NCI-H510A (cell line): ENCODE results near the gene BCKDHB.
"Not testable (repeated sequence)": the region's sequence is repeated elsewhere in the genome, so short reads cannot be mapped to it uniquely, and the experiment has no call there.

Source experiments
- DNase-seq: peaks from one replicate; lab custom pipeline; 2025; lab: John Stamatoyannopoulos, UW

The BCKDHB gene

DNA sequence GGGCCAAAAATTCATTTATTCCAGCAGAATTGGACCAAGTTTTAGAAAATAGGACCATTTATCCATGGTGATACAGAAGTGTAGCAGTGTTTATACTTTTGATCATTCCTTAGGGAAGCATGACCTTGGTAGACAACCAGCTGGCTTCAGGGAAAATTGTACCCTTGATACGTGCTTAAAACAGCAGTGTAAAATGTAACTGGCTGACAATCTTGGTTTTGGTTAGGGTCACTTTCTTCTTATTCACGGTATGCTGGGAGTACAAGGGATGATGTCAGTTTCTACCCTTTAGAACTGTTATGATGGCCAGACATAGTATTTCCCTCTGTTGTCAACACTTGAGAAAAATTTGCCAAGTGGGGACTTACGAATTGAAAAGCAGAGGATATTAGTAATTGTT, 157.1 kb downstream of the BCKDHB start:
- no peak for DNase-seq

DNA sequence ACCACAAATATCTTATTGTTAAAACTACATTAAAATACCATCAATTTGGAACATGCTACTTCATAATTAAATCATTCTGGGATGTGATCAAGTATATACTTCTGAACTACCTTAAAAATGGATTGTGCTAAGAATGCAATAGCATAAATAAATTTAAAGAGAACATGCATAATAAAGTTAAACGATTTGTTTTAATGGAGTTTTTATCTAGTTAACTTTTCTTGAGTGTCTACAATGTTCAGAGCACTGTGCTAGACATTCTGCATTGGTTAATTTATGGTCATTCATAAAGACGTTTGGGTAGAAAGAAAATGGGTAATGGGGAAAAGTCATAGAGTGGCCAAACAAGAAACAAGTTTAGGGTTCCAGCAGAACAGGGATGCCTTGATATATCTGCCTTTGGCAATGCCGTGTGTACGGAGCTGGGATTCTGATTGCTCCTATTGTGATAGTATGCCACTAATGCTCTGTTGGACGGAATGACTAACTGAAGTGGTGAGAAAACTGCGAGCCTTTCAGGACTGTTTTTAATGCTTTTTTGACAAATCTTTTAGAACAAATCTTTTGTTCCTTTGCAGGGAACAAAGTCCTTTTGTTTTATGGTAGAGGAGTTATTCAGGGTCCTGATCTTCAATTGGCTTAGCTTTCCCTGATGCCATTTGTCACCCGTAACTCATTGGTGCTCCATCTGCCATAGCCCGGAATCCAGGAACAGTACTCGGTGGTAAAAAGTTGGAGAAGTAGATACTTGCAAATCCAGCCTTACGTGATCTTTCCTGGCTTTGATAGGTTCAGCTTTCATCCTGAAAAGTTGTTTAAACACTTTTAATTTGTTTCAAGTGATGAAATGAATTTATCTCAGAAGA, 162.6 kb downstream of the BCKDHB start:
- no peak for DNase-seq

DNA sequence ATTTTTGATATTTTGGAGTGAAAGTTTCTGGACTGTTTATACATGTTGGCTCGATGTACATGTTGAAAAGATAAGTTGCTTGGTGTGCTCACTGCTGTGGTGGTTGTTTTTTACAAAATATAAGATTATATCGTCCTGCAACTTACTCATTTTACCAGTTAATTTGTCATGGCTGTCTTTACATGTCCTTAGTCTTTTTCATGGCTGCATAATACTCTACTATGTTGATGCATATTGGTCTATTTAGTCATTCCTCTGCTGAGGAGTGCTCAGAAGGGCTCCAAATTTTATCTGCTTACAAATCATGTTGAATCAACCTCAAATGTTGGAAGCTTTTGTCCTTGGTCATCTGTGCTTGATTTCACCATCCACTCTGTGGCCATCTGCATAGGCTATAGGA, 164.6 kb downstream of the BCKDHB start:
- DNase-seq: no peak

DNA sequence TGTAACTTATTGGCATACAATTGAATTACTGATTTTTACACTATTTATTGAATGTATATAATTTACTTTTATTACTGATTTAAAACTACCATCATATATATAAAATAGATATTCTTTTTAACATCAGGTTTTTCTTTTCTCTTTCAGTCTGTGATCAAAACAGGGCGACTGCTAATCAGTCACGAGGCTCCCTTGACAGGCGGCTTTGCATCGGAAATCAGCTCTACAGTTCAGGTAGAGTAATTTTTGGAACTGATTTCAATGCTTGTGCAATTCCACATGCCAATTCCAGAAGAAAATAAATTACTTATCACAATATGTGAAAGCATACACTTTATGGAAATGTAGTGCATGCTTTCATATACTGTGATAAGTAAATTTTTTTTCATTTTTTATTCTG, 166.5 kb downstream of the BCKDHB start:
- DNase-seq: no peak

DNA sequence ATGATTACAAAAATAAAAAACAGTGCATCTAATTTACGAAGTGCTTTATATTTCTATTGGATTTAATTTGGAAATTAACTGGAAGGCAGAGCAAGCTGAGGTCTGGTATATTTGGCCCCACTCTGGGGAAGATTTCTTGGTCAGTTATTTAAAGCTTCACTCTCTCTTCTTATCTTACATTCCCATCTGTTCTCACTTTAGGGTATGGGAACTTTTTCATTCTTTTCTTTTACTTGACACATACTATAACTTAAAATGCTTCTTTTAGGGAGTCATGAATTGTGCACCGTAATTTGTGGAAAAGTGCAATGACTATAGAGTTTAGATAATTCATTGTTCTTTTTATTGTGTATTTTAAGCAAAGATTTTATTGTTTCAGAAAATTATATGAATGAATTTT, 170.4 kb downstream of the BCKDHB start:
- DNase-seq: no peak

DNA sequence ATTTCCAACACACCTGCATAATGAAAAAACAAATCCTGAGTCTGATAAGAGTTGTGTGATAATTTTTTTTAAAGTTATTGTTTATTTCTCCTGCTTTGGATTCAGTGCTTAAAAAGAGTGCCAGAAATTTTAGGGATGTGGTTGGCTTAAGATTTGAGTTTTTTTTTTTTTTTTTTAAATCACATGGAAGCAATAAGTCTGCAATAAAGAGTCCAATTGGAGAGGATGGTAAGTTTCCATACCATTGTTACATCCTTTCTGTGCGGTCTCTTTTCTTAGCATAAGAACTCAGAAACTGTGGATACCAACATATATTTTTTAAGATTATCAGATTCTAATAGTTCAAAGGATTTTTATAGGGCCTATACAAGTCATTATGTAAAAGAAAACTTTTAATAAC, 171.0 kb downstream of the BCKDHB start:
- DNase-seq: no peak

DNA sequence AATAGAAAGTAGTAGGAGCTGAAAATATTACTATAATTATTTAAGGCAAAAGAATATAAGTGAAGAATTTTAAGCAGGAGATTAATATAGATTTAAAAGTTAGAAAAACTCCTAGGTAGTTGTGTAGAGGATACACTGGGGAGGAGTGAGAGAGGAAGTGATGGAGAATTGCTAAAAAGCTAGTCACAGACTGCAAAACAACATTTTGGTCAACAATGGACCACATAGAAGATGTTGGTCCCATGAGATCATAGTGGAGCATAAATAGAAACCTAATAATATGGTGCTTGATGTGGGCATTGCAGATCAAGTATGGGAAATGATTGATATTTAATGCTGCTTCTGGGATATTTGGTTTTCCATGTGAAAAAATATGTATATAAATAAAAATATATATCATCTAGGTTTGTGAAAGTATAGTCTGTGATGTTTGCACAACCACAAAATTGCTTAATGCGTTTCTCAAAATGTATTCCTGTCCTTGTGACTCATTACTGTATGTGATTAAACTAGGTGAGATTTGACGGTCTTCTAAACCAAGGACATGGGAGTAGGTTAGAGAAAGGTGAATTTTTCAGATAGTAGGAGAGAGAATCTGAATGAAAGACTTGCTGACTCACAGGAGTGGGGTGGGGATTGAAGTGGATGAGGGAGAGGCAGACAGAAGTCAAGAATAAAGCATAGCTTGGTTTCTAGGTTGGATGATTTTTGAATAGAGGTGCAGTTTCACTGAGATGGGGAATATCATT, 174.0 kb downstream of the BCKDHB start:
- no peak for DNase-seq

DNA sequence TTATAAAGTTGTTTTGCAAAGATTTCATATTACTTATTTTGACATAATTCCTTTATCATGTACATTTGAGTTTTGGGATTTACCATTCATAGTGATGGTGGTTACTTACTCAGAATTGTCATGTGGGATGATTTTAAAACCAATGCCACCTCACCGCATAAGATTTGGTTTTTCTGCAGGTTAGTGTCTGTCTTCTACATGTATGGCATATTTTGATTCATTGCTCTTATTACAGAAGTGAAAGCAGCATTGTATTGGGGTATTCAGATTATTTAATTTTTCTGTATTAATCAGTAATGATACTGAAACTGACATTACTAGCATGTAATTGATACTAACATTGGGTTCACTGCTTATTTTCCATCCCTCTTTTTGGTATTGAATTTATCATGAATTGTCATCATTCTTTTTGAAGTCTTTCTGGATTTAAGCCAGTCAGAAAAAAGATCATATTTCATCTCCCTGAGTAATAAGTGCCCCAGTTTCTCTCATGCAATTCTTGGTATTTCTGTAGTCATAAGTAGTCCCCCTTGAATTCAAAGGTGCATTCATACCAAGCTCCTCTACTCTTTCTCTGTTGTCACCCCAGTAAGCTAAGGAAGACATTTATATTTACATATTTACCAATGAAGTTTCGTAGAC, 176.6 kb downstream of the BCKDHB start:
- DNase-seq: no peak

DNA sequence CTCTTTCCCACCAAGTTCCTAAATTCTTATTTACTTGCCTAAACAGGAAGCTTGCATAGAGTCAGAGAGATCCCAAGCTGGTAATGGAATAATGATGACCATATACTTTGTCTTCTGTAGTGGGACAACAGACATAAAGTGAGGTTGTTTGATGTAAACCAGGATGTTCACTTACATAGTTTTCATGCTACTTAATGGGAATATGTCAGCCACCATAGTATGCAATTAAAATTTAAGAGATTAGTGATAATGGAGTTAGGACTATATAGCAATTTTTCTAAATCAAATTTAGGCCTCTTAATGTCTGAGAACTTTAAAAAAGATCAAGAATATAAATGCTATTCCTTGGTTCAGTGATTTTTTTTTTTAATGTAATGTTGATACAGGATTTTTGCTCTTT, 180.6 kb downstream of the BCKDHB start:
- no peak for DNase-seq

DNA sequence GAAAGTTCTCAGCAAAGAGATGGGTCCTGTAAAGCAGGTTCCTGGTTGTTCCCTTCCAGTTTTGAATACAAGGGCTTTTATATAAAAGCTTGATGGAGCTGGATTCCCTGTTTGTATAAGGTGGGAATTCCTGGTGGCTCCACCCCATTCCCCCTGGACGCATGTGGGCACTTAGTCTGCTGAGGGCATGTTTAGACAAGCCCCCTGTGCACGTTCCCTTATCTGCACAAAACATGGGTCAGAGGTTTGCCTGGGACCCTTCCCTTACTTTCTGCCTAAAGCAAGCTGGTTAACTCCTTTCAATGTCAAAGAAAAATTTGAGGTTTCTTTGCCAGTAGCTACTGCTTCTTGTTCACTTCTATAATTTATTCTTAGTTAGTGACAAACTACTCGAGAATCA, 181.1 kb downstream of the BCKDHB start:
- DNase-seq: no peak

DNA sequence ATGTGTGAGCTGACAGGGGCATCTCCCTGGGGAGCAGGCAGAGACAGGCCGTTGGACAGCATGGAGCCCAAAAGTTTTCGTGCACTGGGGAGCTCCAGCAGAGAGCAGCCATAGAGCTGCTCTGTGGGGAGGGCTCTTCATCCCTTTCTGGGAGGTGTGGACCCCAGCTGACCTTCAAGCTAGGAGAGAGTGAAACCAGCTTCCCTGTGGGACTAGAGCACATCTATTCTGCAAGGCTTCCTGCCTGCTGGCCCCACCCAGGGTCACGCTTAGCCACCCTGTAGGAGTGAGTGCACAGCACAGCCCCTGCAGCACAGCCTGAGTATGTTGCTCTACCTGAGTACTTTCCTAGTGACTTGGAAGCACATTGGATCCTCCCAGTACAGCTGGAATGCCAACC, 183.3 kb downstream of the BCKDHB start:
- DNase-seq: no peak

DNA sequence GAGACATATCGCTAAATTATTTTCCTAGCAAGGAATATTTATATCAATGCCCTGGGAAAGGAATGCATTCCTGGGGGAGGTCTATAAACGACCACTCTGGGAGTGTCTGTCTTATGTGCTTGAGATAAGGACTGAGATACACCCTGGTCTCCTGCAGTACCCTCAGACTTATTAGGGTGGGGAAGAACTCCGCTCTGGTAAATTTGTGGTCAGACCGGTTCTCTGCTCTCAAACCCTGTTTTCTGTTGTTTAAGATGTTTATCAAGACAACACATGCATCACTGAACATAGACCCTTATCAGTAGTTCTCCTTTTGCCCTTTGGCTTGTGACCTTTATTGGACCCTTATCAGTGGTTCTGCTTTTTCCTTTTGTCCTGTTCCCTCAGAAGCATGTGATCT, 188.1 kb downstream of the BCKDHB start:
- DNase-seq: not testable (repeated sequence)

DNA sequence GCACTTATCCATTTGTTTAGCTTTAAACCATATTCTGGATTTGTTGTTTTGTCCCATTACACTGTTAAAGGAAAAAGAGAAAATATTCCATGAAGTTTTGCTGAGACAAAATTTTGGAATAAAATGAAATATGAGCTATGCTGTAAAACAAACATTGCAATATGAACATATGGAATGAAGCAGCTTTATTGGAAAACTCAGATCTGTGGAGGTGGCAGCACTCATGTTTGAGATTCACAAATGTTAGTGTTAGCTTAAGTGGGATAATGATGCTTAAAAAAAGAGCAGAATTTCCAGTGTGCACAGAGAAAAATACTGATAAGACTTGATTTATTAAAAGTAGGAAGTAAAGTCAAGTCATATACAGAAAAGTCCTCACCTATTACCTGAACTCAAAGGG, 196.2 kb downstream of the BCKDHB start:
- no peak for DNase-seq

DNA sequence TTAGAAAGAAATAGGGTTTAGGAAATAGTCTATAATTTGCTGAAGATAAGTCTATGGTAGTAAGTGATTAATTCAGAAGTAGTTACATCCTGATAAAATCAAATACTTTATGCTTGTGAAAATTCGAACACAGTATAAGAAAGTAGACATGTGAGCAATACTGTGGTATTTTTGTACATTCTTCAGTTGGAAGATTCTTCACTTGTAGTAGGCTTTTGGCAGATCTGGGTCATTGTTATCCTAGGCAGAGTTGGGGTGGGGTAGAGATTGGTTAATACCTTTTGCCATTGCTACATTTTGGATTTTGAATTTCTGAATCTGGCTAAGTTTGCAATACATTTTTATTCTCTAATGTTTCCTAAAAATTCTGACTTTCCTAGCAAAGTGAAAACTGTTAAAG, 197.5 kb downstream of the BCKDHB start:
- DNase-seq: no peak

DNA sequence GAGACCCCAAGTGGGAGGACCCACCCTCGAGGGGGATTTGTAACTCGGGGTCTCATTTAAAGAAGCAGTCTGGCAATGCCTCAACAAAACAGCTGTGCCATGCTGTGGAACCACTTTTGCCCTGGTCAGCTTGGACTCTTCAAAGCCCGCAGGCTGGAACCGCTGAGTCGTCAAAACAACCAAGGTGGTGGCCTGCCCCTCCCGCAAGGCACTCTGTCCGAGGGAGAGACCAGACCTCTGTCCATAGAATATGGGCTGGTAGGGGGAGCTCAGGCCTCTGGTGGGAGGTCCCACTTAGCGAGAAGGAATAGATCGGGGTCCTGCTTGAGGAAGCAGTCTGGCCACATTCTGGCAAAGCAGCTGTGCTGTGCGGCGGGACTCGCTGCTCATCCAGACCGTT, 208.1 kb downstream of the BCKDHB start:
- no peak for DNase-seq

DNA sequence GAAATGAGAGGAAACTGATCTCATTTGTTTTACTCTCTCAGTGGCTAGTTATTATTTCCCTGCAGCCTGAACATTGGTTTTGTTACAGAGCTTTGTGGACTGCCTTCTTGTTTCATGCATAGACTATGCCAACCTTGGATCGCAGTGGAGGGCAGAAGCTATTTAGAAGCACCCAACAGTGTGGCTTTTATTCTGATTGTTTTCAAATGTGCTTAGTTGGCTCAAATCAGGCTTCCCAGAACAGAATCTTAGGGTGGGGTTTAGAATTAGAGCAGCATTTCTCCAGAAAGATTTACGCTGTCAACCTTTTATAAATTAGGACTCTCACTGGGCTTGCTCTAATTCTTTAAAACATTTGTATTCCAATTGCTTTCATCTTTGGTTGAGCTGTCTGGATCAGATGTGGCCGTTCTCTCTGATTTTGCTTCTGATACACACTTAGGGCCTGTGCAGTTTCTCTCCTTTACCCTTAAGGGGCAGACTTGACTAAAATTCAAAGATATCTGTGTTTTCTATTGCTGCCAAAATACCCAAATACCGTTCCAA, 210.3 kb downstream of the BCKDHB start:
- no peak for DNase-seq

DNA sequence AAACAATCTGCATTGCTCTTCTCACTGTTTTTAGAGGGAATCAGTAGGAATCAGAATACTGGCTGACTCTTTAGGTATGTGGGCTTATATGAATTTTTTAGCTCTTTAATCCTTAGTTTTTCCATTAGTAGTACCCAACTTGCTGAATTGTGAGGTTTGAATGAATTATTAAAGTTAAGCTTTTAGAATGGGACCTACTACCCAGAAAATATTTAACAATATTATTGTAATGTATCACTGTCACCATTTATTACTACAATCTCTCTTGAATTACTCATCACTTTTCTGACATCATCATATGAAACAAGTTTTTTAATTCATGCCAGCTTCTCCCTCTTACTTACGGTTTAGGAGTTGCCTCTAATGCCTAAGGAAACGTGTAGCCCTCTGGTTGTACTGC, 212.7 kb downstream of the BCKDHB start:
- no peak for DNase-seq

DNA sequence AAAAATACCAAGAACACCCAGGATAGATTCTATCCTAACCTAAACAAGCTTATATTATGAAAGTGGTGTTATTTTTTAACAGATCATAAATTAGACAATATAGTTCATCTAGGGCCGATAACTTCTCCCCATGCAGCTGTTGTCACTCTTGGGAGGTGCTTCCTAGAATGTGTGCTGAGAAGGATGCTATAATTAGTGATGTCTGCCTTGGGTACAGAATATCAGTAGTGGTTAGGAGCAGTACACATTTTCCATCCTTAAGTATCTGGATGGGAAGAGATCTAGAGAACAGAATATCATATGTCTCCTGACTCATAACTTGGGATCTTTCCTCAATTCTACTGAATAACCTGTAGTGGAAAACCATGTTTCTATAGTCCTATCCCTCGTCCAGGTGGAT, 214.5 kb downstream of the BCKDHB start:
- no peak for DNase-seq

DNA sequence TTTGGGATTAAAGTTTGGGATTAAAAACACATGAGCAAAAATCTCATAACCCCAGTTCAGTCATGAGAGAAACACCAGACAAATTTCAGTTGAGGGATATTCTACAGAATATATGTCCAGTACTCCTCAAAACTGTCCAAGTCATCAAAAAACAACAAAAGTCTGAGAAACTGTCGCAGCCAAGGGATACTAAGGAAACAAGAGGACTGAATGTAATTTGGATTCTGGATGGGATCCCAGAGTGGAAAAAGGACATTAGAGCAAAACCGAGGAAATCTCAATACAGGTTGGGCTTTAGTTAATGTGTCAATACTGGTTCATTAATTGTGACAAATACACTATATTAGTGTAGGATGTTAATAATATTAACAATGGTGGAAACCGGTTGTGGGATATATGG, 219.3 kb downstream of the BCKDHB start:
- no peak for DNase-seq

DNA sequence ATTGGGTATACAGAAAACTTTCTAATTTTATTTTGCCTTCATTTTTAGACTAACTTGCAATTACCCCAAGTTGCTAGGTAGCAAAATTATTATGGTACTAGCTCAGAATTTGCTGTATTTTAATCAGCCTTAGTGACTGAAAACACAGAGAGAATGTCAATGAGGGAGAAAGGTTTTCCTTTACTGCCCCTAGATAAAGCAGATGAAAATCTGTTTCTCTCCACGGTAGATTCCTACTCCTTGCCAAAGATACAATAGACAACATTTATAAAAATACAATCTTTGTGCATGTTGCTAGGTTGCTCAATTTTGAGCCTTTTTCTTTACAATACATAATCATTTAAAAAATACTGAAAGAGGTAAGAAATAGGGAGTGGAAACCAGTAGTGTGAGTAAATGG, 222.2 kb downstream of the BCKDHB start:
- no peak for DNase-seq

DNA sequence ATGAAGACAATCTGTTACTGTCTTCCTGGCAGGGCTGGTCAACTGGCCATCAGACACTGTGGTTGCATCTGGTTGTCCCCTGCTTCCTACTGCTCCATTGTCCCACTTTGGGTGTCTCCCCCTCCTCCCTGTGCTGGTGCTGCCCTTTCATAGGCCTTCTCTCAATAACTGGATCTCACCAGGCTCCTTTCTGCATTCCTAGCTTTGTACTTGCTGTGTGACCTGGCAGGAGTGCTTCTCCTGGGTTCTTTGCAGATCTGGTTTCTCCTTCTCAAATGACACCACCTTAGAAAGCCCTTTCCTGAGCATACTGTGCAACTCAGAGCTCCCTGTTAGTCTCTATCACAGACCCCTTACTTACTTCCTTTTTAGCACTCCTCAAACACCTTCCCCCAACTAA, 223.0 kb downstream of the BCKDHB start:
- DNase-seq: no peak

DNA sequence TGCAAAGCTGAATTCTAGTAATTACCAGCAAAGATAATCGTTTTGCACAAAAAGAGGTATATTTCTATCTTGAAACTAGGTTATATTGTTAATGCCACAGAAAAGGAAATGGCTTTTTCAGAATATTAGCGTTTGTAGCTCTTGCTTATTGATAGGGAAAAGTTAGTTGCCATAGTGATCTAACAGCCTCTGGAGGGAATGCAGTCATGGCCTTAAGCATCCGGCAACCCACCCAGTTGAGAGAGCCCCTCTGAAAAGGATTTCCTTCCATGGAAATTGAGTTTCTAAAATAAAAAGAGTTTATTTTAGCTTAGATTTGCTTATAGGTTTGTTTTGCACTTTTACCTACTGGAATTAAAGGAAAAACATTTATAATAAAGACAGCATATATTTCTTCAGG, 224.5 kb downstream of the BCKDHB start:
- DNase-seq: no peak

DNA sequence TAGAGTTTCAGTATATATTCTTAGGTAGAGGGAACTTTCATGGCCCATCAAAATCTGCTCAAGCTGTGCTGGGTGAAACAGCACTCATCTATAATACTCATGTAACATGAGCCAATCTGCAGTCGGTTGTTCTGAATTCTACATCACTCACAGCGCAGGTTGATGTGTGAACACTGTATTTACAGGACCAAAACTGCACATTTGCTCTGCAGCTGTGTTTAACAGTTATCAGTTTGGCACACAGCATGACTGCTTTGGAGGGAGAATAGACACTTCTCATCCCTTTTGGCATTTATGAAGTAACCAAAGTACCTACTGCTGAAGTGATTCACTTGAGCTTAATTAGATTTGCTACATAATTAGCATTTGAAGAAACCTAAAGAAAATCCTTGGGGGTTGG, 225.1 kb downstream of the BCKDHB start:
- no peak for DNase-seq
